Measurements from ENCODE around the gene KIF2A.

DNA sequence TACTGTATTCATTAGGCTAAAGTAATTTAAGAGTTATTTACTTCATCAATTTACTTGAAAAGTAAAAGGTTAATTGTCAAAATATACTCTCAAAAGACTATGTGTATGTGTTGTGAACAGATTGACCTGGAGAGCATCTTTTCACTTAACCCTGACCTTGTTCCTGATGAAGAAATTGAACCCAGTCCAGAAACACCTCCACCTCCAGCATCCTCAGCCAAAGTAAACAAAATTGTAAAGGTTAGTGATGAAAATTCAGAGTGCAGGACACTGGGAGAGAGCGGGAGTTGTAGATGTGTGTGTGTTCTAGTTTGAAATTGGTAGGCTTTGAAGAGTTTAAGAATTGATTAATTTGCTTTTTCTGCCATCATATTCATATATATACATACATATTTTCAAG, 41.9 kb downstream of the KIF2A start:
- TF ChIP-seq CTCF (IDR thresholded peaks at IDR 0.05) = no peak
- TF ChIP-seq ZFX (IDR thresholded peaks at IDR 0.05; ENCODE audit: borderline replicate concordance) = no peak

All from 22Rv1 (cell line).